HG02840 (cell line): ENCODE results near the gene MTX1.
"Not testable (repeated sequence)": the region's sequence is repeated elsewhere in the genome, so short reads cannot be mapped to it uniquely, and the experiment has no call there.

Experiments
- ATAC-seq: cut with Tn5 transposase; IDR thresholded peaks from one replicate; pipeline ENCODE4 v1.9.1; 2021; ENCODE audit warnings: mild to moderate bottlenecking, moderate library complexity, moderate number of reproducible peaks; ENCODE audit not compliant: unreplicated experiment, low FRiP score

The MTX1 gene

DNA sequence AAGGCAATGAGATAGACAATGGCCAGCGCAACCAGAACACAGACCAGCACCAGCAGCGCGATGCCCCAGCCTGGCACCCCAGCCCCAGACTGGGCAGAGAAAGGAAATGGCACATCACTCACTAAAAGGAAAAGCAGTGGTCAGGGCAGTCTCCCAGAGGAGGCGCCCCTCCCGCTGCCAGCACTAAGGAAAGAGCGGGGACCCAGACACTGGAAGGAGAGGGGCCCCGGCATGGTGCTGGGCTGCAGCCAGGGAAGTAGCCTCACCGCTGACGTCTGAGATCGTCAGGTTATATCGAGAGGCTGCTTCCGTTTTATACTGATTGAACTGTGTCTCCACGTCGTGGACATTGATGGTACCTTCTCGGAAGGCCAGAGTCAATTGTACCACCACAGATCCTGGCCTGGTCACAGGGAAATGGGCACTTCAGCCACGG is 21.0 kb upstream of the MTX1 start:
- no peak for ATAC-seq

DNA sequence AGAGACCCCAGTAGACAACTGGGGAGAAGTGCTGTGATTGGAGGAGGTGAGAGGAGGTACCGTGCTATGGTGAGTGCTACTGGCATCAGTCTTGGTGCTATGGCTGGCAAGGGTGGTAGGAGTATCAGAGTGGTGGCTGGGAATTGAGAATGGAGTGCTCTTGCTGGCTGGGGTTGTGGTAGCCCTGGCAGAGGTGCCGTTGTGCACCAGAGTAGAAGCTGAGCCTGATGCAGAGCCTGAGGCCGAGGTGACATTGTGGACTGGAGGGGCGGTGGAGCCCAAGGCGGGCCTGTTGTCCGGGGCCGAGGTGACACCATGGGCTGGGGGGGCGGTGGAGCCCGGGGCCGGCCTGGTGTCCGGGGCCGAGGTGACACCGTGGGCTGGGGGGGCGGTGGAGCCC is 20.2 kb upstream of the MTX1 start:
- no peak for ATAC-seq

DNA sequence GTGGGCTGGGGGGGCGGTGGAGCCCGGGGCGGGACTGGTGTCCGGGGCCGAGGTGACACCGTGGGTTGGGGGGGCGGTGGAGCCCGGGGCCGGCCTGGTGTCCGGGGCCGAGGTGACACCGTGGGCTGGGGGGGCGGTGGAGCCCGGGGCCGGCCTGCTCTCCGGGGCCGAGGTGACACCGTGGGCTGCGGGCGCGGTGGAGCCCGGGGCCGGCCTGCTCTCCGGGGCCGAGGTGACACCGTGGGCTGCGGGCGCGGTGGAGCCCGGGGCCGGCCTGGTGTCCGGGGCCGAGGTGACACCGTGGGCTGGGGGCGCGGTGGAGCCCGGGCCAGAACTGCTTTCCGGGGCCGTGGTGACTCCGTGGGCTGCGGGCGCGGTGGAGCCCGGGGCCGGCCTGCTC is 18.6 kb upstream of the MTX1 start:
- not testable (repeated sequence) for ATAC-seq

DNA sequence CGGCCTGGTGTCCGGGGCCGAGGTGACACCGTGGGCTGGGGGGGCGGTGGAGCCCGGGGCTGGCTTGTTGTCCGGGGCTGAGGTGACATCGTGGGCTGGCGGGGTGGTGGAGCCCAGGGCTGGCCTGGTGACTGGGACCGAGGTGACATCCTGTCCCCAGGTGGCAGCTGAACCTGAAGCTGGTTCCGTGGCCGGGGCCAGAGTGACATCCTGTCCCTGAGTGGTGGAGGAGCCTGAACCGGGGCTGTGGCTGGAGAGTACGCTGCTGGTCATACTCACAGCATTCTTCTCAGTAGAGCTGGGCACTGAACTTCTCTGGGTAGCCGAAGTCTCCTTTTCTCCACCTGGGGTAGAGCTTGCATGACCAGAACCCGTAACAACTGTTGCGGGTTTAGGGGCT is 16.6 kb upstream of the MTX1 start:
- no peak for ATAC-seq

DNA sequence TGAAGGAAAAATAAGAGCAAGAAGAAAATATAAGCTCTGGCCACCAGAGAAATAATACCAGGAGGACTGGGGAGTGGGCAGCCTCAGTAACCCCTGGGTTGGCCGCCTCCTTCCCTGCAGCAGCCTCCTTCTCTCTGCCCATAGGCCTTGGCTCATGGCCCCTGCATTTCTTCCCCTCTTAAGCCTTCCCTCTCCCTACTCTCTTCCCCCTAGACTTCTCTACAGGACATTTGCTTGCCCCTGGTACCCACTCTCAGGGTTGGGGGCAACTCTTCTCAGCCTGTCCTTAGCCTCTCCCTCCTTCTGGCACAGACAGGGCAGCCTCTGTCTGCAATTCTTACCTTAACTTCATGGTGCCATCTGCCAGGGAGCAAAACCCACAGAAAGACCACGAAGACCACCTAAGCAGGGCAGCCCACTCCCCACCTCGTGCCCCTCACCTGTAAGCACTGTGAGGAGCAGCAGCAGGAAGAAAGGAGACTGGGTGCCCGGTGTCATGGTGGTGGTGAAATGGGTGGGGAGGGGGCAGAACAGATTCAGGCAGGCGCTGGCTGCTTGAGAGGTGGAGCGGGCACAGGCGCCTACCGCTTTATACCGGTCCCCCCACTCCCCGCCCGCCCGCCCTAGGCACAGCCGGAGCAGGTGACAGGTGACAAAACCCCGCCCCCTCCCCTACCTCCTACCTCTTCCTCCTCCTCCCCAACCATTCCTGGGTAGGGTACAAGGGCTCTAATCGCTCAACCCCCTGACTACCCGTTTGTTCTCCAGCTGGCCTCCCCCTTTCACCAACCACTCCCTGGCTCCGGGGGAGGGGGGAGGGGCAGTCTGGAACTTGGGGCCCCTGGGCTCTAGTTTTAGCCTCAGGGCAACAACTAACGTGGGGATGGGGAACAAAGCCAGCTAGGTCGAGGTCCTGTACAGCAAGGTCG is 15.9 kb upstream of the MTX1 start:
- no peak for ATAC-seq

DNA sequence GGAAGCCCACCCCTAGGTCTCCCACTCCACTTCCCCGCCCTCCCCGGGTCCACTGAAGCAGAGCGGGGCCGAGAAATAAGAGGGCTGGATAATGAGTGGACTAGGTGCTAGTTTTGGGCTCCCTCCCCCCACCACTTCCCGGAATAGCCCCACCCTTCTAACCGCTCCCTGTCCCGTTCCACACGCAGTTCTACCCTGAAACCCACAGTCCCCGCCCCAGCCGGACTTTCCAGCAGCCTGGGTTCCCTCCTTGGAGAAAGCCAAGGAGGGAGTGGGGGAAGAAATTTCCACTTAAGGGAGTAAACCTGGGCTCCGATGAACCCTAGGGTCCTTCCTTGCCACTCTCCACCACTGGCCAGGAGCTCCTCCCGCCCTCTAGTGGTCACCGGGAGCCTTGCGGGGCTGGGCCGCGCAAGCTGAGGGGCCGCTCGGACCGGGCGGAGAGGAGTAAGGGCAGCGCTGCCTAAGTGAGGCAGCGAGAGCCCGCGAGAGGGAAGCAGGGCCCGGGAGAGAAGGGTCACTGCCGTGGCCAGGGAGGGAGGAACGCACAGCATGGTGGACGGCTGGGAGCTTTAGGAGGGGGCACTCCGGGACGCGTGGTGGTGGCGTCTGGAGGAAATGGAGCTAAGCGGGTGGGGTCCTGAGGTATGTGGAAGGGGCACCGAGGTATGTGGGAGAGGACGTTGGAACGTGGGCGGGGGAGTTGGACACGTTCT is 15.1 kb upstream of the MTX1 start:
- no peak for ATAC-seq

DNA sequence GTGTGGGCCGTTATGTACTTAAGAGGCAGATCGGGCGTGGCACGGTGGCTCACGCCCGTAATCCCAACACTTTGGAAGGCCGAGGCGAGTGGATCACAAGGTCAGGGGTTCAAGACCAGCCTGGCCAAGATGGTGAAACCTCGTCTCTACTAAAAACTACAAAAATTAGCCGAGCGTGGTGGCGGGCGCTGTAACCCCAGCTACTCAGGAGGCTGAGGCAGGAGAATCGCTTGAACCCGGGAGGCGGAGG is 14.6 kb upstream of the MTX1 start:
- not testable (repeated sequence) for ATAC-seq

DNA sequence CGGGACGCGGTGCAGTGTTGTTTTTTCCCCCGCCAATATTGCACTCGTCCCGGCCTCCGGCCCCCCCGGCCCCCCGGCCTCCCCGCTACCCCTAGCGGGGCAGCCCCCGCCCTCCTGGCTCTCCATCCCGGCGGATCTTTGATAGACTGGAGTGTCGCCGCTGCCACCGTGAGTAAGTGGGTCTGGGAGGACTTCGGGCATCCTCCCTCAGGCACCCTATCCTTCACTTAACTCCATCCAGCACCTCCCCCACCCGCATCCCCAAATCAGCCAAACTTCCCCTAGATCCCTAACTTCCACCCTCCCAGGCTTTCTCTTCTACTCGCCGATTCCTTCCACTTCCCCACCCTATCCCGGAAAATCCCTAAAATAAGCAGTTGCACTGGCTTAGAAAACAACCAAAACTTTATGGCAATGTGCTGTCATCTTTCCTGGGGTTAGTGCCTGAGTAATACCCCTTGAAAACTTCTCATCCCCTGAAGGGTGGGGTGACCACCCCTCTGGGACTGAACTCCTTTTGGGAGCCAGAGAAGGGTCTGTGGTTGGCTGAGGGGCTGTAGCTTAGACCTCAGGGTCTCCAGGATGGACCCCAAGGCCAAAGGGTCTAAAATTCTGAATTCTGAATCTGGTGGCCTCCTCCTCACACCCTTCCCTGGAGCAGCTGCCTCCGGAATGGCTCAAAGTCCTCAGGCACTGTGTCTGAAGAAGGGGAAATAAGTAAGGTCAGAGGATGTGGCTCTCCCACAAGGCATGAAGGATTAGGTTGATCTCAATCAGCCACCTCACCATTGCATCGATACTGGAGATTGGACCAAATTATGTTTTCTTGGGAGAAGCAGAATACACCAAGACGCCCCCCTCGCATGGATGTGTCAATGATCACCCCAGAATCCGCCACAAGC is 13.0 kb upstream of the MTX1 start:
- no peak for ATAC-seq

DNA sequence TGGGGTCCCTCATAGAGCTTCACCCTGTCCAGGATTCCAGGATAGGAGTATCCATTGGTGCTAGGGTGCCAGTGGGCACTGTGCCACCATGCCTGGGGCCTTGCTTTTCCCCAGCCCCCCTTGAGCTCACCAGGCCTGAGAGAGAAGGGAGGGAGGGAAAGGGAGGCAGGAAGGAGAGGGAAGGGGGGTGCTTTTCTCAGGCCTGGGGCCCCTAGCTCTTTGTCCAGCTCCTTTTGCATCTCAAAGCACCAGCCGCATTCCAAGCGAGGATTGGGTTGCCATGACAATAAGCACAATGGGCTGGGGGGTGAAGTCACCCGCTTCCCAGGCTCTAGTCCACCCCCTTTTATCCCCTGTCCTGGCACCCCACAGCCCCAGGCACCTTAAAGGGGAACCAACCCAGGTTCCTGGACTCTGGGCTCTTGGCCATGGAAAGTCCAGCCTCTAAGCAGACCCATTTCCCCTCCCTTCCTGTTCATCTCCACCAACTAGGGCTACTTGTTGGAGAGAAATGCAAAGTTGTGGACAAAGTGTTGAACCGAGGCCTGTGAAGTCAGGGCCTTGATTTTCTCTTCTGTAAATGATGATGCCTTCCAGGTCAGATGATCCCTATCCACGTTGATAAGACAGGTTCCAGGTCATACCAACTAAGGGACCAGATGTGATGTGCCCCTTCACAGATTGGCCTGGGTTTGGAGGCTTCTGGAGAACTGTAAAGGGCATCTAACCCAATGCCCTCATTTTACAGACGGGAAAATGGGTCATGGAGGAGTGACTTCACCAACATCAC is 12.2 kb upstream of the MTX1 start:
- no peak for ATAC-seq

DNA sequence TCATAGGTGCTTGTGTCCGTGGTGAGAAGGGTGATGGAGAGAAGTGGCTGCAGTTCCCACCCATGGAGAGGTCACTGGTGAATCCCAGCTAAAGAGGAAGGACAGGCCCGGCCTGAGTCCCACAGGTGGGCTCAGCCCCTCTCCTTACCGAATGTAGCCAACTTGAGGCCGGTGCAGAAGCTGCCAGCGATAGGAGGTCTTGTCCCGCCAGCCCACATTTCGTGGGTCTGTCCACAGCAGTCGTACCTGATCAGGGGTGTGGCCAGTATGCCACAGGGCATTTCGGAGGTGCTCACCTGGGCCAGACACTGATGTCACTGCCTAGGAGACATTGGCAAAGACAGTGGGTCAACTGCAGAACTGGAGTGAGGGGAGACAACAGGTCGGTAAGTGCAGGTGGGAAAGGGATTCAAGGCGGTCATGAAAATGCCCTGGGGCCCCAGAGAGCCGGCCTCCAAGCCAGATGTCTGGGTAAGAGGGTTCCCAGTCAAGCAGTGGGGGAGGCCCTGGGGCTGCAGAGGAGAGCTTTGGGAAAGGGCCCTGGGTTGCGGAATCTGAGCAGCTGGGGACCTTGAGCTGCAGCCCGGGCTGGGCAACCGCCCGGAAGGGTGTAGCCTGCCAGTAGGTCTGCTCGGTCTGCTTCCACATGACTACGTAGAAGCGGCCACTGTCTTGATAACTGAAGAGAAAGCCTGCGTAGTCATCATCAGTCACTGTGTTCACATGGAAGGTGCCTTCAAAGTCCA is 11.4 kb upstream of the MTX1 start:
- no peak for ATAC-seq

DNA sequence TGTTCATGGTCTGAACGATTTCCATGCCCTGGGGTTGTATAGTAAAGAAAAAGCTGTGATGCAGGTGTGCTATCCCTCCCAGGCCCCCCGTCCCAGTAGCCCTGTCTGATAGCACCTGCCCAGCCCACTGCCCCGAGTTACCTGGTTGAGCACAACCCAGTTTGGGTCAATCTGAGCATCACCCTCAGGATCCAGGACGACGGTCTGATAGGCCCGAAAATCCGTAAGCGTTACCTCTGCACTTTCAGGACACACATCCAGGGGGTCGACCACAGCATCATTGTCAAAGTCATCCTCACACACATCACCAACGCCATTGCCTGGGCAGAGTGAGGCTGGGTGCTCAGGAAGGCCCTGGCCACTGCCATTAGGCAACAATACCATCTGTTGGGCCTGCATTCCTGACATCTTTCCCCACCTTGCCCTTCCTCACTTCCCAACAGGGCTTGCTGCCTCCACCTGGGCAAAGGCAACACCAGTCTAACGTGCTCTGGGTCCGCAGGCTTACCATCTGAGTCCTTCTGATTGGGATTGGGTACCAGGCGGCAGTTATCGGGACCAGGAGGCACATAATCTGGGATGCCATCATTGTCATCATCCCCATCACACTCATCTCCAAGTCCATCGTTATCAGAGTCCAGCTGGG is 10.5 kb upstream of the MTX1 start:
- ATAC-seq = no peak

DNA sequence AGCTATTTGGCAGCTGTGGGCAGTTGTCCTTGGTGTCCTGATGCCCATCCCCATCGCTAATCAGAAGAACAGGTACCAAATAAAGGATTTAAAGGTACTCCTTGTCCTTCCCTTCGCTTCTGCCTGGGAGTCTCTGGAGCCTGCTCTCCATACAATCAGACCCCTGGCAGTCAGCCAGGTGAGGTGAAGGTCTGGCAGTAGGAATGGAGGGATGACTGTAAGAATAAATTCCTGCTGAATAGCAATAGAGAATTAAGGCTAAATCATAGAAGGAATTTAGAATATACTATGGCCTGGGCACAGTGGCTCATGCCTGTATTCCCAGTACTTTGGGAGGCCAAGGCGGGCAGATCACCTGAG is 10.0 kb upstream of the MTX1 start:
- no peak for ATAC-seq

DNA sequence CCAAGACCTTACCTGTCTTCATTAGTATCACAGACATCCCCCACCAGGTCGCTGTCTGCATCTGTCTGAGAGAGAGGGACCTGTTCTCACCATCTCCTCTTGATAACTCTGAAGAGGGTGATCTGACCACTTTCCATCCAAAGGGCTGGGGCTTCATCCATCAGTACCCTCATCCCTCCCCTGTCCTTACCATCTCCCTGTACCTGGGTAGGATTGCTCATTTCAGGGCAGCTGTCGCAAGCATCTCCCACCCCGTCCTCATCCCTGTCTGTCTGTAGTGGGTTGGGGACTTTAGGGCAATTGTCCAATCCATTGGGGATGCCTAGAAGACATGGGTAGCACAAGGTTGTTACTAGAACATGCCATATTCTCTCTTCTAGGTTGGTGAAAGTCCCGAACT is 8.7 kb upstream of the MTX1 start:
- ATAC-seq = no peak

DNA sequence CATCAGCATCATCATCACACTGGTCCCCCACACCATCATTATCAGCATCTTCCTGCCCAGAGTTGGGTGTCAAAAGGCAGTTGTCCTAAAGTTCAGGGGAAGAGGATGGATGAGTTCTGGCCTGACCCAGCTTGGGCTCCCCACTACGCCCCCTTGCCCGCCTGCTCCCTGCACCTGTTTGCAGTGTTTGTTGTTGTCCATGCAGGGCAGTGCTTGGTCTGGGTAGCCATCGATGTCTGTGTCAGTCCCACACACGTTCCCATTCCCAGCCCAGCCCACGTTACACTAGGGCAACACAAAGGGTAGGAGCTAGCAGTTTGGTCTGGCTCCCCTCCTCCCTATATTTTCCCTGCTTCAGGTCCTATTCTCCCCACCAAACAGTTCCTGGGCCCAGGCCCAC is 7.6 kb upstream of the MTX1 start:
- no peak for ATAC-seq

DNA sequence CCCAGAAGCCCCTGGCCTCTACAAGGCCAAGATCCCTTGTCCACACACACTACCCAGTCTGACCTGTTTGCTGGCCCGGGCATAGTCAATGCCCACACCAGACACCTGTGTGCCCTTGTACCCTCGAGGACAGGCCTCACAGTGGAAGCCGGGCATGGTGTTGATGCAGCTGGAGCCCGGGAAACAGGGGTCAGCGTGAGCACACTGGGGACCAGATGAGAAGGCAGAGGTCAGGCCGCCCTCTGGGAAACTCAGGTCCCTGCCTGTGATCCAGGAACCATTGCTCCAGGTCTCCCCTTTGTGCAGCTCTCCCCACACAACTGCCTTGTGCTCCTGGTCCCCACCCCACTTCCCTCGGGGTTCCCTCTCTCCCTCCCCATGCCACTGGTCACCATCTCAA is 6.3 kb upstream of the MTX1 start:
- no peak for ATAC-seq

DNA sequence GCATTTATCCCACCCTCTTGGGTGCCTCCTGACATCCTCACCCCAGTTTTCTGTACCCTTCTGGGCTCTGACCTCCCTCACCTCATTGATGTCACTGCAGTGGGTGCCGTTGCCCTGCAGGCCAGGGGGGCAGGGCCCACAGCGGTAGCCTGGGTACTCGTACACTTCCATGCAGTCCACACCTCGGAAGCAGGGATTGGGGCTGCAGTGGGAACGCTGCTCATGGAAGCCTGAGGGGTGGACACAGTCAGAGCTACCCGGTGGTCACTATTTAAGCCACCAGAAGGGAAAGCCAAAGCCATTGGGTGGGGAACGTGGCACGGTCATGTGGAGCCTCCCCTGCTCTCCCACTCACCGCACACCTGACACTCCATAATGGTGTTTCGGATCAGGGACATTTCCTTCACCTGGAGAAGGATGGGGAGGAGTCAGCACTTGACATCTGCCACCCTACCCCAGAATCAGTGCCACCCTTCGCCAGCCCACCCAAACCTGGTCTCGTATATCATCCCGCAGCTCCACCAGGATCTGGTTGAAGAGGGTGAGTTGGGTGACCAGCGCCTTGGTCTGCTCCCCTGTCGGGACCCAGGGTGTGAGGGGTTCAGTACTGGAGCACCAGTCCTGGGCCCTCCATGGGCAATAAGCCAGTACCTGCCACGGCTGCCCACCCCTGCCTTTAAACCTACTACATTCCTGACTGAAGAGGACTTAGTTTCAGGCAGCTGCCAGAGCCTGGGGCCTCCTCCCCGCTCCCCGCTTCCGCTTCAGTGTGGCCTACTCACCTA is 5.6 kb upstream of the MTX1 start:
- ATAC-seq = no peak

DNA sequence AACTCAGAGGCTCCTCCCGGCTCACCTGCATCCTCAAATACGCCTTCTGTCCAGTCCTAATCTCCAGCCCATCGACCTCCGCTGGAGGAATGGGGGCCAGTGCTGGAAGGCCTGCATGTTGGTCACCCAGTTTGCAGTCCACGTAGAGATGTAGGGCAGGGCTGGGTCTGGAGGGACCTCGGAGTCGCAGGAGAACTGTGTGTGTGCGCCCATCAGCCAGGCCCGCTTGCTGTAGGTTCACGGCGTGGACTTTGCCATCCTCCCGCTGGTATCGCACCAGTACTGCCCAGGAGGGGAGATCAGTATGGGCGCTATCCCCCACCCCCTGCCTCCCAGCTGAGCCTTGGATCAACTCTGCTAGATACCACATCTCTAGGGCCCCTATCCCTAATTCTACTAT is 3.5 kb upstream of the MTX1 start:
- no peak for ATAC-seq

DNA sequence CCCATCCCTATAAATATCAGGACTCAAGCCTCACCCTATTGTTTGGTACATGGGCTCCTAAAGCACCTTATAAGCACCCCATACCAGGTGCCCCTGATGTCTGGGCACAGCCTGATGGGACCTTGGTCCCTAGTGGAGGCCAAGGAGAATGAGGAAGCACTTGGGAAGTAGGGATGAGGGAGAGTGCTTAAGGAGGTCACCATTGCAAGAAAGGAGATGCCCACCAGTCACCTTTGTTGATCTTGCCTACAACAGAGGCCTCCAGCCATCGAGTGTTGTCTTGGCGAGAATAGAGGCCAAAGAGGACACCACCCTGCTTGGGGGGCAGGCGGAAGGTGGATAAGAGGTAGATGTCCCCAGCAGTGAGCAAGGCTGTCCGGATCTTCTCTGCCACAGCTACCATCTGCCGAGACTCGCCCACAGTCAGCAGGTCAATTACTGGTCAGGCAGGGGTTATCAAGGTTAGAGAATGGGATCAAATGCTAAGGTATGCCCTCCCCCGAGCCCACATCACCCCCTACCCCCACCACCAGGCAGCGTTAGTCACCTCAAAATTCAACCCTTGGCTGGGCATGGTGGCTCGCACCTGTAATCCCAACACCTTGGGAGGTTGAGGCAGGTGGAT is 2.4 kb upstream of the MTX1 start:
- no peak for ATAC-seq
